HEK293 (cell line): Measurements from ENCODE around the gene PLEKHA5.

Experiments used
- CTCF ChIA-PET: fragments of 350-600 bp; formaldehyde crosslinking; extraction: SDS; loops from one replicate; lab custom pipeline; 2021; ENCODE audit warnings: antibody characterized with exemption; lab: Yijun Ruan, JAX
- POLR2A ChIA-PET: fragments of 300-600 bp; formaldehyde crosslinking; extraction: SDS; loops from one replicate; lab custom pipeline; 2020; ENCODE audit warnings: antibody characterized with exemption, inconsistent platforms; lab: Yijun Ruan, JAX
- H3K27ac ChIP-seq: fragments of 200-500 bp; sonication (Bioruptor generic); 2 replicates; pipeline ENCODE4 v1.5.1; 2014; ENCODE audit warnings: low read depth, low read length, control low read depth, inconsistent platforms; ENCODE audit errors: extremely low read depth
- H3K36me3 ChIP-seq, 2 experiments: fragments of 200-500 bp in 1 of 2; sonication (Bioruptor generic) in 1 of 2; 1 replicate in 1 of 2; 2 replicates in 1 of 2; pipeline ENCODE4 v1.5.1; 2014 to 2017; ENCODE audit warnings: inconsistent platforms in 2 of 2, low read length in 2 of 2; ENCODE audit not compliant: control insufficient read depth in 2 of 2, insufficient read depth in 1 of 2
- H3K4me1 ChIP-seq: fragments of 200-500 bp; sonication (Bioruptor generic); 2 replicates; pipeline ENCODE4 v1.5.1; 2014; ENCODE audit warnings: mild to moderate bottlenecking, low read length, inconsistent platforms; ENCODE audit not compliant: control insufficient read depth, insufficient read depth
- H3K4me3 ChIP-seq: 2 replicates; pipeline ENCODE4 v1.5.1; 2011; ENCODE audit warnings: low read depth, mild to moderate bottlenecking, control low read depth, low read length, moderate library complexity
- H3K9me3 ChIP-seq: fragments of 200-500 bp; sonication (Bioruptor generic); 2 replicates; pipeline ENCODE4 v1.5.1; 2014; ENCODE audit warnings: low read depth, low read length, inconsistent platforms; ENCODE audit not compliant: control insufficient read depth, insufficient read depth
- ATF2 ChIP-seq: fragments of 450-650 bp; formaldehyde crosslinking; IDR thresholded peaks from 2 replicates; pipeline ENCODE4 v1.5.1; 2016; ENCODE audit warnings: missing biosample characterization, missing genetic modification characterization, low read depth
- GFI1B ChIP-seq: fragments of 450-650 bp; formaldehyde crosslinking; IDR thresholded peaks from 2 replicates; pipeline ENCODE4 v1.5.1; 2016; ENCODE audit warnings: missing biosample characterization, missing genetic modification characterization
- GLI2 ChIP-seq: fragments of 450-650 bp; formaldehyde crosslinking; IDR thresholded peaks from 2 replicates; pipeline ENCODE4; 2017; ENCODE audit warnings: missing biosample characterization, missing genetic modification characterization, low read depth, borderline replicate concordance
- KLF16 ChIP-seq: fragments of 450-650 bp; formaldehyde crosslinking; IDR thresholded peaks from 2 replicates; pipeline ENCODE4 v1.5.1; 2017; ENCODE audit warnings: missing biosample characterization, missing genetic modification characterization
- KLF9 ChIP-seq: fragments of 450-650 bp; formaldehyde crosslinking; IDR thresholded peaks from 2 replicates; pipeline ENCODE4 v1.5.1; 2016; ENCODE audit warnings: missing biosample characterization, missing genetic modification characterization, low read depth
- SP7 ChIP-seq: fragments of 450-650 bp; formaldehyde crosslinking; IDR thresholded peaks from 2 replicates; pipeline ENCODE4 v1.5.1; 2016; ENCODE audit warnings: missing biosample characterization, missing genetic modification characterization
- ZBTB17 ChIP-seq: fragments of 450-650 bp; formaldehyde crosslinking; IDR thresholded peaks from 2 replicates; pipeline ENCODE4 v1.5.1; 2016; ENCODE audit warnings: missing biosample characterization, missing genetic modification characterization
- ZFP37 ChIP-seq: fragments of 450-650 bp; formaldehyde crosslinking; IDR thresholded peaks from 2 replicates; pipeline ENCODE4 v1.5.1; 2016; ENCODE audit warnings: missing biosample characterization, missing genetic modification characterization
- ZIC2 ChIP-seq: fragments of 450-650 bp; formaldehyde crosslinking; IDR thresholded peaks from 2 replicates; pipeline ENCODE4 v1.5.1; 2016; ENCODE audit warnings: missing biosample characterization, missing genetic modification characterization
- ZNF10 ChIP-seq: fragments of 450-650 bp; formaldehyde crosslinking; IDR thresholded peaks from 2 replicates; pipeline ENCODE4 v1.5.1; 2017; ENCODE audit warnings: missing biosample characterization, missing genetic modification characterization
- ZNF266 ChIP-seq: fragments of 450-650 bp; formaldehyde crosslinking; IDR thresholded peaks from 2 replicates; pipeline ENCODE4 v1.5.1; 2016; ENCODE audit warnings: missing biosample characterization, missing genetic modification characterization, low read depth
- ZNF335 ChIP-seq: fragments of 450-650 bp; formaldehyde crosslinking; conservative IDR thresholded peaks from 2 replicates; pipeline ENCODE4 v1.5.1; 2016; ENCODE audit warnings: missing biosample characterization, missing genetic modification characterization
- ZNF354C ChIP-seq: fragments of 450-650 bp; formaldehyde crosslinking; IDR thresholded peaks from 2 replicates; pipeline ENCODE4 v1.5.1; 2016; ENCODE audit warnings: missing biosample characterization, missing genetic modification characterization, low read depth, borderline replicate concordance
- ZNF426 ChIP-seq: fragments of 450-650 bp; formaldehyde crosslinking; IDR thresholded peaks from 2 replicates; pipeline ENCODE4 v1.5.1; 2017; ENCODE audit warnings: missing biosample characterization, missing genetic modification characterization, mild to moderate bottlenecking, inconsistent platforms, moderate library complexity
- ZNF449 ChIP-seq: fragments of 450-650 bp; formaldehyde crosslinking; IDR thresholded peaks from 2 replicates; pipeline ENCODE4 v1.5.1; 2017; ENCODE audit warnings: missing biosample characterization, mild to moderate bottlenecking, missing genetic modification characterization, moderate library complexity
- ZNF514 ChIP-seq: fragments of 450-650 bp; formaldehyde crosslinking; IDR thresholded peaks from 2 replicates; pipeline ENCODE4 v1.5.1; 2016; ENCODE audit warnings: missing biosample characterization, missing genetic modification characterization
- ZNF518A ChIP-seq: fragments of 450-650 bp; formaldehyde crosslinking; conservative IDR thresholded peaks from 2 replicates; pipeline ENCODE4 v1.5.1; 2016; ENCODE audit warnings: low read depth, missing biosample characterization, missing genetic modification characterization
- ZNF530 ChIP-seq: fragments of 450-650 bp; formaldehyde crosslinking; IDR thresholded peaks from 2 replicates; pipeline ENCODE4 v1.5.1; 2016; ENCODE audit warnings: low read depth, missing biosample characterization, missing genetic modification characterization
- ZNF544 ChIP-seq: fragments of 450-650 bp; formaldehyde crosslinking; IDR thresholded peaks from 2 replicates; pipeline ENCODE4 v1.5.0; 2017; ENCODE audit warnings: missing biosample characterization, missing genetic modification characterization
- ZNF560 ChIP-seq: fragments of 450-650 bp; formaldehyde crosslinking; IDR thresholded peaks from 2 replicates; pipeline ENCODE4 v1.5.1; 2017; ENCODE audit warnings: missing biosample characterization, missing genetic modification characterization, borderline replicate concordance
- ZNF704 ChIP-seq: fragments of 450-650 bp; formaldehyde crosslinking; IDR thresholded peaks from 2 replicates; pipeline ENCODE4 v1.5.1; 2016; ENCODE audit warnings: missing biosample characterization, missing genetic modification characterization
- ZNF76 ChIP-seq: fragments of 450-650 bp; formaldehyde crosslinking; IDR thresholded peaks from 2 replicates; pipeline ENCODE4; 2016; ENCODE audit warnings: low read depth, missing biosample characterization, missing genetic modification characterization, borderline replicate concordance
- ZNF776 ChIP-seq: fragments of 450-650 bp; formaldehyde crosslinking; IDR thresholded peaks from 2 replicates; pipeline ENCODE4 v1.5.0; 2017; ENCODE audit warnings: missing biosample characterization, missing genetic modification characterization, borderline replicate concordance
- ZSCAN16 ChIP-seq: fragments of 450-650 bp; formaldehyde crosslinking; IDR thresholded peaks from 2 replicates; pipeline ENCODE4 v1.5.1; 2016; ENCODE audit warnings: missing biosample characterization, missing genetic modification characterization

Gene PLEKHA5

GRCh38 chr12:19312637-19313036, 183.1 kb downstream of the PLEKHA5 start (continued):
- no peak for TF ChIP-seq ZNF776 (tag by site-specific recombination)

- no peak overlapping the region for H3K4me3 ChIP-seq
- peaks cover 5 to 8% of the 10 kb centered on the region in 2 experiments; a peak in 2 of 3 replicates for H3K36me3 ChIP-seq
- no peak overlapping the region for H3K27ac ChIP-seq
- POLR2A ChIA-PET: no interaction called here
- H3K4me1 ChIP-seq: no peaks in the 10 kb centered on the region
- no peaks in the 10 kb centered on the region for H3K9me3 ChIP-seq
- TF ChIP-seq ZNF354C (tag by site-specific recombination): no peak
- TF ChIP-seq KLF9 (tag by site-specific recombination): no peak
- TF ChIP-seq KLF16 (tag by site-specific recombination): no peak
- no peak for TF ChIP-seq ZNF560 (tag by site-specific recombination)
- TF ChIP-seq ZNF76 (tag by site-specific recombination): no peak
- no peak for TF ChIP-seq ZNF10 (tag by site-specific recombination)
- TF ChIP-seq ZNF518A (tag by site-specific recombination): no peak
- TF ChIP-seq GFI1B: no peak
- no peak for TF ChIP-seq ZNF266 (tag by site-specific recombination)
- TF ChIP-seq ZNF426: no peak
- TF ChIP-seq, all 188 proteins: peak for 0
- CTCF ChIA-PET: no interaction called here
Observed at GRCh38 chr12:19316425-19316824, 186.9 kb downstream of the PLEKHA5 start.

- CTCF ChIA-PET: no interaction called here
- POLR2A ChIA-PET: no interaction called here
- no peak overlapping the region for H3K4me3 ChIP-seq
- H3K36me3 ChIP-seq: peaks cover 20 to 23% of the 10 kb centered on the region in 2 experiments
- H3K9me3 ChIP-seq: no peaks in the 10 kb centered on the region
- H3K4me1 ChIP-seq: no peaks in the 10 kb centered on the region
- H3K27ac ChIP-seq: no peak overlapping the region
- TF ChIP-seq ZNF530 (tag by site-specific recombination) (no peak), ZSCAN16 (tag by site-specific recombination) (no peak), SP7 (no peak), GLI2 (tag by site-specific recombination) (no peak), ATF2 (tag by site-specific recombination) (no peak), ZNF449 (tag by site-specific recombination) (no peak), ZNF704 (tag by site-specific recombination) (no peak), ZNF514 (tag by site-specific recombination) (no peak), ZNF266 (tag by site-specific recombination) (no peak), ZFP37 (tag by site-specific recombination) (no peak), ZNF544 (tag by site-specific recombination) (no peak), ZIC2 (tag by site-specific recombination) (no peak), ZNF335 (tag by site-specific recombination) (no peak), ZNF76 (tag by site-specific recombination) (no peak), ZBTB17 (tag by site-specific recombination) (no peak)
Observed at GRCh38 chr12:19322376-19322775, 192.8 kb downstream of the PLEKHA5 start.
